Loucy (cell line): Measurements from ENCODE around the gene STARD10.

Experiments used
- H2AFZ ChIP-seq: fragments of 200-600 bp; sonication (generic); 2 replicates; pipeline ENCODE4 v1.6.0; 2016; ENCODE audit warnings: antibody characterized with exemption, mild to moderate bottlenecking, low read length, moderate library complexity
- H3F3A ChIP-seq: fragments of 200-600 bp; 2 replicates; pipeline ENCODE4 v1.6.0; 2016; ENCODE audit warnings: antibody characterized with exemption, low read depth, mild to moderate bottlenecking
- H3K27me3 ChIP-seq: fragments of 200-600 bp; sonication (generic); 2 replicates; pipeline ENCODE4 v1.6.1; 2014; ENCODE audit warnings: low read length, mild to moderate bottlenecking; ENCODE audit not compliant: insufficient read depth, poor library complexity, severe bottlenecking
- H3K36me3 ChIP-seq: fragments of 200-600 bp; sonication (generic); 2 replicates; pipeline ENCODE4 v1.6.1; 2016; ENCODE audit warnings: low read length; ENCODE audit not compliant: insufficient read depth
- H3K4me1 ChIP-seq: fragments of 200-600 bp; sonication (generic); 2 replicates; pipeline ENCODE4 v1.5.1; 2014; ENCODE audit warnings: low read length, mild to moderate bottlenecking; ENCODE audit not compliant: insufficient read depth, poor library complexity, severe bottlenecking
- H3K4me2 ChIP-seq: fragments of 200-600 bp; sonication (generic); 2 replicates; pipeline ENCODE4 v1.6.0; 2014; ENCODE audit warnings: antibody characterized with exemption, low read length, low read depth, mild to moderate bottlenecking; ENCODE audit not compliant: poor library complexity, severe bottlenecking
- H3K4me3 ChIP-seq: fragments of 200-600 bp; sonication (generic); 2 replicates; pipeline ENCODE4 v1.5.1; 2014; ENCODE audit warnings: low read length, mild to moderate bottlenecking, mixed read lengths; ENCODE audit not compliant: poor library complexity, severe bottlenecking
- H3K79me2 ChIP-seq: fragments of 200-600 bp; sonication (generic); 2 replicates; pipeline ENCODE4 v1.6.1; 2014; ENCODE audit warnings: low read length; ENCODE audit not compliant: insufficient read depth
- H3K9ac ChIP-seq: fragments of 200-600 bp; sonication (generic); 2 replicates; pipeline ENCODE4 v1.6.0; 2014; ENCODE audit warnings: mild to moderate bottlenecking, low read depth, low read length, moderate library complexity; ENCODE audit not compliant: poor library complexity, severe bottlenecking
- H3K9me2 ChIP-seq: fragments of 200-600 bp; sonication (generic); replicated peaks from 2 replicates; pipeline ENCODE4 v1.6.1; 2016; ENCODE audit warnings: low read depth, low read length, mixed read lengths
- H3K9me3 ChIP-seq: fragments of 200-600 bp; sonication (generic); 2 replicates; pipeline ENCODE4 v1.6.1; 2014; ENCODE audit warnings: mild to moderate bottlenecking, antibody characterized with exemption, low read length, low read depth; ENCODE audit not compliant: insufficient read depth
- H4K20me1 ChIP-seq: fragments of 200-600 bp; sonication (generic); 2 replicates; pipeline ENCODE4 v1.6.0; 2014; ENCODE audit warnings: antibody characterized with exemption, low read length, mild to moderate bottlenecking; ENCODE audit not compliant: insufficient read depth, poor library complexity, severe bottlenecking
- EZH2phosphoT487 ChIP-seq: fragments of 200-600 bp; IDR thresholded peaks from 2 replicates; pipeline ENCODE4 v1.6.1; 2018; ENCODE audit warnings: antibody characterized with exemption, mild to moderate bottlenecking, moderate library complexity, borderline replicate concordance
- TF ChIP-seq, protein P1 (sequence below): fragments of 200-600 bp; sonication (generic); conservative IDR thresholded peaks from 2 replicates; pipeline ENCODE4 v1.5.1; 2014; ENCODE audit warnings: mild to moderate bottlenecking, antibody characterized with exemption, low read length

STARD10 gene

DNA sequence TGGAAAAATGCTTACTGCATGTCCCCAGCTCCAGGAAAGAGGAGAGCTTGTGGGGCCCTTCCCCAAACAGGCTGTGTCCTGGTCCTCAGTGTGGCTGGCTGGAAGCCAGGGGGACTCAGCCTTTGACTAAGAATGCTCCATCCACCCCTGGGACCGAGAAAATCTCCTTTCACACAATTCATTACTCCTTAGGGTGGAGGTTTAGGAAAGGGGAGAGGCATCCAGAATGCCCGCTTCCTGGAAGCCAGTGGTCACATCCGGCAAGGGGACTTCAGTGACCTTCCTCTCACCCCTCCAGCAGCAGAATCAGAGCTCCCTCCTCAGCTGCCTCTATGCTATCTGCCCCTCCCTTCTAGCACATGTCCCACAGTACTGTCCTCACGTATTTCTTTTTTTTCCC, 42.3 kb upstream of the STARD10 start:
- H3K9me2 ChIP-seq, result no peaks in the 10 kb centered on the region
- H2AFZ ChIP-seq, result no peak overlapping the region
- no peaks in the 10 kb centered on the region for H3K9me3 ChIP-seq
- no peaks in the 10 kb centered on the region for H3K4me1 ChIP-seq
- H3K9ac ChIP-seq, result no peak overlapping the region
- no peaks in the 10 kb centered on the region for H3K27me3 ChIP-seq
- H3K79me2 ChIP-seq, result no peaks in the 10 kb centered on the region
- H3K4me3 ChIP-seq, result no peak overlapping the region
- H3K36me3 ChIP-seq, result peaks cover 80% of the 10 kb centered on the region
- H4K20me1 ChIP-seq, result no peaks in the 10 kb centered on the region
- H3K4me2 ChIP-seq, result no peak overlapping the region
- TF ChIP-seq EZH2phosphoT487, result no peak
- TF ChIP-seq, protein P1, sequence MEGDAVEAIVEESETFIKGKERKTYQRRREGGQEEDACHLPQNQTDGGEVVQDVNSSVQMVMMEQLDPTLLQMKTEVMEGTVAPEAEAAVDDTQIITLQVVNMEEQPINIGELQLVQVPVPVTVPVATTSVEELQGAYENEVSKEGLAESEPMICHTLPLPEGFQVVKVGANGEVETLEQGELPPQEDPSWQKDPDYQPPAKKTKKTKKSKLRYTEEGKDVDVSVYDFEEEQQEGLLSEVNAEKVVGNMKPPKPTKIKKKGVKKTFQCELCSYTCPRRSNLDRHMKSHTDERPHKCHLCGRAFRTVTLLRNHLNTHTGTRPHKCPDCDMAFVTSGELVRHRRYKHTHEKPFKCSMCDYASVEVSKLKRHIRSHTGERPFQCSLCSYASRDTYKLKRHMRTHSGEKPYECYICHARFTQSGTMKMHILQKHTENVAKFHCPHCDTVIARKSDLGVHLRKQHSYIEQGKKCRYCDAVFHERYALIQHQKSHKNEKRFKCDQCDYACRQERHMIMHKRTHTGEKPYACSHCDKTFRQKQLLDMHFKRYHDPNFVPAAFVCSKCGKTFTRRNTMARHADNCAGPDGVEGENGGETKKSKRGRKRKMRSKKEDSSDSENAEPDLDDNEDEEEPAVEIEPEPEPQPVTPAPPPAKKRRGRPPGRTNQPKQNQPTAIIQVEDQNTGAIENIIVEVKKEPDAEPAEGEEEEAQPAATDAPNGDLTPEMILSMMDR, result no peak
- H3F3A ChIP-seq, result no peaks in the 10 kb centered on the region

DNA sequence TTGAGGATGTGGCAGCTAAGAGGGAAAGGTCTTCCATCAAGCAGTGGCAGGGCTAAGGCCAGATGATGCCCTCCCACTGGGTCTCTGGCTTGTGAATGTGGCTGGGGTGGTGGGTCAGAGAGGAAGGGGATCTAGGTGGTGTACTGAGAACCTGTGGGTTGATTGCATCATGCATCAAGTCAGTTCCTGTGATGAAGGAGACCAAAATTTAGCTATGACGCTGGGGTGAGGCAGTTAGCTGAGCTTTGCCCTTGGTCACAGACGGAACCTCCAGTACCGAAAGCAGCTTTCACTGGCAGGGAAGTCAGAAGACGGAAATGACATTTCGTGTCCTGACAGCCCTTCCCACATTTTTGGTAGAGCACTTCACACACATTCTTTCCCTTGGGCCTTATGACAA, 41.1 kb upstream of the STARD10 start:
- Histone ChIP-seq H3K9ac (no peak overlapping the region), H3K27me3 (no peaks in the 10 kb centered on the region), H2AFZ (no peak overlapping the region), H3K4me3 (no peak overlapping the region), H3K9me3 (no peaks in the 10 kb centered on the region), H3K4me2 (no peak overlapping the region), H3K36me3 (peaks cover 69% of the 10 kb centered on the region), H4K20me1 (no peaks in the 10 kb centered on the region), H3K4me1 (no peaks in the 10 kb centered on the region), H3K9me2 (no peaks in the 10 kb centered on the region), H3K79me2 (no peaks in the 10 kb centered on the region), H3F3A (no peaks in the 10 kb centered on the region)
- TF ChIP-seq EZH2phosphoT487, result no peak
- TF ChIP-seq, protein P1, result no peak

DNA sequence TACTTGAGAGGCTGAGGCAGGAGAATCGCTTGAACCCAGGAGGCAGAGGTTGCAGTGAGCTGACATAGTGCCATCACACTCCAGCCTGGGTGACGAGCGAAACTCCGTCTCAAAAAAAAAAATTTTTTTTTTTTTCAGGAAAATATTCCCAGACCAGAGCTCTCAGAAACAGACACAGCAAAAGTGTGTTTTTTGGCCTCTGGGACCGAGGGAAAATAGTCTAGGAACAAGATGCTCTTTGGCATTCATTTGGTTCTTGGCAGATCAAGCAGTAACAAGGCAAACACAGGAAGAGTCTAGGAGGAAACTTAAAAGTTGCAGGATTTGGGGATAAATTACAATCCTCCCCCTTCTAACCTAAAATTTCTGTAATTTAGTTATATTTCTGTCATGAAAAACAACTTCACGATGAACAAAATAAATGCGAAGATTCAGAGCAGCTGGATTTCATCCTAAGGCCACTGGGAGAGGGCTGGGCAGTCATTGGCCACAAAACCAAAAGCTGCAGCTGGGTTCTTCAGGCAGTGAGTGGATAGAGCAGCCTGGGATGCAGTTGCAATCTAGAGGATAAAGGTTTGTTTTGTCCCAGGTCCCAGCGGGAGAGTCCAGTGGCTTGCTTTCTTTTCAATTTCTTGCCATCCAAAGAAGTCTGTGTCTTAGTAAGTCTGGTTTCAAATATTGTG, 40.1 kb upstream of the STARD10 start:
- Histone ChIP-seq H3K9me3 (no peaks in the 10 kb centered on the region), H3K9me2 (no peaks in the 10 kb centered on the region), H3K27me3 (no peaks in the 10 kb centered on the region), H3K4me2 (no peak overlapping the region), H3F3A (no peaks in the 10 kb centered on the region), H4K20me1 (no peaks in the 10 kb centered on the region), H3K79me2 (no peaks in the 10 kb centered on the region), H2AFZ (no peak overlapping the region), H3K9ac (no peak overlapping the region), H3K4me3 (no peak overlapping the region), H3K36me3 (peaks cover 67% of the 10 kb centered on the region), H3K4me1 (no peaks in the 10 kb centered on the region)
- TF ChIP-seq EZH2phosphoT487, result no peak
- TF ChIP-seq, protein P1, result no peak
